Endothelial cell of umbilical vein (primary cell): ENCODE measurements around the gene SLC12A7.

ENCODE experiments used
- EZH2 ChIP-seq: IDR thresholded peaks from 2 replicates; pipeline ENCODE4 v1.6.1; 2012; ENCODE audit warnings: borderline replicate concordance, low read depth, mild to moderate bottlenecking, moderate library complexity, low read length, inconsistent platforms; ENCODE audit not compliant: severe bottlenecking
- FOS ChIP-seq: IDR thresholded peaks from 2 replicates; pipeline ENCODE4 v1.6.1; 2011; ENCODE audit warnings: mild to moderate bottlenecking, low read length, moderate library complexity, borderline replicate concordance; ENCODE audit not compliant: insufficient read depth
- JUN ChIP-seq: IDR thresholded peaks from 2 replicates; pipeline ENCODE4 v1.6.1; 2011; ENCODE audit warnings: borderline replicate concordance, low read depth; ENCODE audit not compliant: insufficient read length, insufficient read depth
- MYC ChIP-seq: IDR thresholded peaks from one replicate; pipeline ENCODE4 v1.6.1; 2011; ENCODE audit warnings: mild to moderate bottlenecking, low read depth, low read length
- POLR2A ChIP-seq: IDR thresholded peaks from 2 replicates; pipeline ENCODE4 v1.6.1; 2012; ENCODE audit warnings: low read depth, mild to moderate bottlenecking, control low read depth, low read length
- POLR2AphosphoS5 ChIP-seq: IDR thresholded peaks from 2 replicates; pipeline ENCODE4 v1.6.1; 2012; ENCODE audit warnings: low read depth, mild to moderate bottlenecking, control low read depth, low read length, moderate library complexity; ENCODE audit not compliant: insufficient read depth
- TF ChIP-seq, protein P1 (sequence below), 2 donors: IDR thresholded peaks; 1 replicate in 1 of 2; 2 replicates in 1 of 2; pipeline ENCODE4 v1.5.1; 2011; ENCODE audit warnings: low read length in 2 of 2, mild to moderate bottlenecking in 2 of 2, moderate library complexity in 2 of 2, control low read depth in 1 of 2, inconsistent platforms in 1 of 2, low read depth in 1 of 2; ENCODE audit not compliant: insufficient read depth in 1 of 2; ENCODE audit errors: extremely low read depth in 1 of 2
- TF ChIP-seq, protein P2 (sequence below): IDR thresholded peaks from 2 replicates; pipeline ENCODE4 v1.6.1; 2011; ENCODE audit not compliant: insufficient read depth, insufficient read length

DNA sequence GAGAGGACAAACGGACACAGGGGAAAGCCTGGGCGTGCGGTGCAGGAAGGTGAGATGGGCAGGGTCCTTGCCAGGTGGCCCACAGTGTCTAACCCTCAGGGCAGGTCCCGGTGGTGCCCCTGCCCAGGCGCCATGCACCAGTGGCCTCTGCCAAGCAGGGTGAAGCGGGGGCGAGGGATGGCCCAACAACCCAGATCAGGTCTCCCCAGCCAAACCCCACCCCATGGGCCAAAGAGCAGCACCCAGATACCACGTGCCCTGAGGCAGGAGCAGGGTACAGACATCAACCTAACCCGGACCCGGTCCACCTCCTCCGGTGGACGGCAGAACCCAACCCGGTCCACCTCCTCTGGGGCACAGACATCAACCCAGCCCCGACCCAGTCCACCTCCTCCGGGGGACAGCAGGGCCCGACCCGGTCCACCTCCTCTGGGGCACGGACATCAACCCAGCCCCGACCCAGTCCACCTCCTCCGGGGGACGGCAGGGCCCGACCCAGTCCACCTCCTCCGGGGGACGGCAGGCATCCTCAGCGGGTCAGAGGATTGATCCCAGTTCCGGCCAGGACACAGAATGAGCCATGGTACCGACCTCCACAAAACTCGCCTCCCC, 12.8 kb downstream of the SLC12A7 start:
- TF ChIP-seq POLR2A: no peak
- TF ChIP-seq, protein P1, sequence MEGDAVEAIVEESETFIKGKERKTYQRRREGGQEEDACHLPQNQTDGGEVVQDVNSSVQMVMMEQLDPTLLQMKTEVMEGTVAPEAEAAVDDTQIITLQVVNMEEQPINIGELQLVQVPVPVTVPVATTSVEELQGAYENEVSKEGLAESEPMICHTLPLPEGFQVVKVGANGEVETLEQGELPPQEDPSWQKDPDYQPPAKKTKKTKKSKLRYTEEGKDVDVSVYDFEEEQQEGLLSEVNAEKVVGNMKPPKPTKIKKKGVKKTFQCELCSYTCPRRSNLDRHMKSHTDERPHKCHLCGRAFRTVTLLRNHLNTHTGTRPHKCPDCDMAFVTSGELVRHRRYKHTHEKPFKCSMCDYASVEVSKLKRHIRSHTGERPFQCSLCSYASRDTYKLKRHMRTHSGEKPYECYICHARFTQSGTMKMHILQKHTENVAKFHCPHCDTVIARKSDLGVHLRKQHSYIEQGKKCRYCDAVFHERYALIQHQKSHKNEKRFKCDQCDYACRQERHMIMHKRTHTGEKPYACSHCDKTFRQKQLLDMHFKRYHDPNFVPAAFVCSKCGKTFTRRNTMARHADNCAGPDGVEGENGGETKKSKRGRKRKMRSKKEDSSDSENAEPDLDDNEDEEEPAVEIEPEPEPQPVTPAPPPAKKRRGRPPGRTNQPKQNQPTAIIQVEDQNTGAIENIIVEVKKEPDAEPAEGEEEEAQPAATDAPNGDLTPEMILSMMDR (IDR thresholded peaks at IDR 0.05; ENCODE audit: extremely low read depth in 1 of 2, insufficient read depth in 1 of 2, low read depth in 1 of 2, low read length in 2 of 2): no peak
- TF ChIP-seq FOS: no peak
- no peak for TF ChIP-seq EZH2
- TF ChIP-seq, protein P2, sequence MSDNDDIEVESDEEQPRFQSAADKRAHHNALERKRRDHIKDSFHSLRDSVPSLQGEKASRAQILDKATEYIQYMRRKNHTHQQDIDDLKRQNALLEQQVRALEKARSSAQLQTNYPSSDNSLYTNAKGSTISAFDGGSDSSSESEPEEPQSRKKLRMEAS: no peak
- TF ChIP-seq MYC: no peak
- TF ChIP-seq POLR2AphosphoS5: no peak
- TF ChIP-seq JUN: no peak
